Measurements from ENCODE around the gene SLC5A3.

- no peak for TF ChIP-seq FOXM1 (IDR thresholded peaks at IDR 0.05; ENCODE audit: borderline replicate concordance)
- TF ChIP-seq ELF4 (IDR thresholded peaks at IDR 0.05) = no peak
- TF ChIP-seq SP1 (IDR thresholded peaks at IDR 0.05) = no peak
- TF ChIP-seq TARDBP (IDR thresholded peaks at IDR 0.05) = no peak
- TF ChIP-seq BHLHE40 (IDR thresholded peaks at IDR 0.05; ENCODE audit: borderline replicate concordance) = no peak
Measured at GRCh38 chr21:34077888-34078287, 4.5 kb downstream of the SLC5A3 start.
